ENCODE data around the gene TMEM145.

Gene TMEM145

GRCh38 chr19:42284591-42285341, 28.3 kb upstream of the TMEM145 start:
- DNase-seq (ENCODE audit: low read depth in 2 of 2) = no peak
- peak overlapping the region; percentile 63 to 76 for H3K4me3 ChIP-seq (replicated peaks in 1 of 2; ENCODE audit: low read depth in 2 of 2, low read length in 2 of 2)
- TF ChIP-seq CTCF (IDR thresholded peaks at IDR 0.05; ENCODE audit: low read depth, low read length) = no peak

DNA sequence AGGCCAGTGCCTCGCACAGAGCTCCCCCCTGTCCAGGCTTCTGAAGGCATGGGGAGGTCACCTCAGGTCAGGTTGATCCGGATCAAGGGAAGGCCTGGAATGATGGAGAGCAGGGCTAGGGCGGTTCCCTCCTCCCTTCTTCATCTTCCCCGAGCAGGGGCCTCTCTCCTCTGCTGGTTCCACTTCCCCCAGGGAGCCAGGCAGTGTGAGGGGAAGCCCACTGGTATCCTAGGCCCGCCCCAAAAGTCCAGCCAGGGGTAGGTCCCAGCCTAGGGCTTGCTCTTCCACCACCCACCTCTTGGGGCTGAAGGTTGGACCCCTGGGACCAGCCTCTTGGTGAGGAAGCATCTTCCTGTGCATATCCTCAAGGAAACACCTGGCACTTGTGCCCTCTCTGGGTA, 27.6 kb upstream of the TMEM145 start:
- H3K4me3 ChIP-seq (replicated peaks in 1 of 2; ENCODE audit: low read depth in 2 of 2, low read length in 2 of 2) = peak overlapping the region in 1 of 2 donors; percentile 76
- no peak for DNase-seq (ENCODE audit: low read depth in 2 of 2)
- no peak for TF ChIP-seq CTCF (IDR thresholded peaks at IDR 0.05; ENCODE audit: low read depth, low read length)

- TF ChIP-seq CTCF (IDR thresholded peaks at IDR 0.05; ENCODE audit: low read depth, low read length) = no peak
- DNase-seq (ENCODE audit: low read depth in 2 of 2) = no peak
- H3K4me3 ChIP-seq (replicated peaks in 1 of 2; ENCODE audit: low read depth in 2 of 2, low read length in 2 of 2) = peak overlapping the region in 1 of 2 donors; percentile 76
These were observed 27.1 kb upstream of the TMEM145 start for GRCh38 chr19:42285988-42286348.

DNA sequence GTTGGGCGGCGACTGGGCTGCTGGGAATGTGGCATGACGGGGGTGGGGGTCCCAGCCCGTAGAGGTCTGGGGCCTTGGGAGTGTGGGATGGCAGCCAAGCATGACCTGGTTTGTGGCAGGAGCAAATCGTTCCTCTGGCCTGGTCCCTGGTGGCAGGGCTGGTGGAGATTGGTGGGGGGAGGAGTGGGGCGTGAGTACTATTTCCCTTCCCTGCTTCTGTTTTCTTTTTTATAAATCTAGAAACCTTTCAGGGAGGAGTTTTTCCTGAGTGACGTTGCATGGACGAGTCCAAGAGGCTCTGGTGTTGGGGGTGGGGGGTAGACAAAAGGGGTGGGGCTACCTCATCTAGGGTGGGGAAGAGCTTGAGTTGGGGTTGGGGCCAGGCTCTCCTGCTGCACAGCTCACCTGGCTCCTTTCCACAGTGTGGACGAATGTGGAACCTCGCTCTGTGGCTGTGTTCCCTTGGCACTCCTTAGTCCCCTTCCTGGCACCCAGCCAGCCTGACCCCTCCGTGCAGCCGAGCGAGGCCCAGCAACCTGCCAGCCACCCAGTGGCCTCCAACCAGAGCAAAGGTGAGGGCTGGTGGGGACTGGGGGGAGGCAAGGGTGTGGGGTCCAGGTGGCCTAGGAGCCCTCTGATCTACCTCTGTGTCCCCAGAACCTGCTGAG, 26.6 kb upstream of the TMEM145 start:
- TF ChIP-seq CTCF (IDR thresholded peaks at IDR 0.05; ENCODE audit: low read depth, low read length) = no peak
- H3K4me3 ChIP-seq (replicated peaks in 1 of 2; ENCODE audit: low read depth in 2 of 2, low read length in 2 of 2) = peak overlapping the region in 1 of 2 donors; percentile 76
- DNase-seq (ENCODE audit: low read depth in 2 of 2) = peak; percentile 42 to 66

DNA sequence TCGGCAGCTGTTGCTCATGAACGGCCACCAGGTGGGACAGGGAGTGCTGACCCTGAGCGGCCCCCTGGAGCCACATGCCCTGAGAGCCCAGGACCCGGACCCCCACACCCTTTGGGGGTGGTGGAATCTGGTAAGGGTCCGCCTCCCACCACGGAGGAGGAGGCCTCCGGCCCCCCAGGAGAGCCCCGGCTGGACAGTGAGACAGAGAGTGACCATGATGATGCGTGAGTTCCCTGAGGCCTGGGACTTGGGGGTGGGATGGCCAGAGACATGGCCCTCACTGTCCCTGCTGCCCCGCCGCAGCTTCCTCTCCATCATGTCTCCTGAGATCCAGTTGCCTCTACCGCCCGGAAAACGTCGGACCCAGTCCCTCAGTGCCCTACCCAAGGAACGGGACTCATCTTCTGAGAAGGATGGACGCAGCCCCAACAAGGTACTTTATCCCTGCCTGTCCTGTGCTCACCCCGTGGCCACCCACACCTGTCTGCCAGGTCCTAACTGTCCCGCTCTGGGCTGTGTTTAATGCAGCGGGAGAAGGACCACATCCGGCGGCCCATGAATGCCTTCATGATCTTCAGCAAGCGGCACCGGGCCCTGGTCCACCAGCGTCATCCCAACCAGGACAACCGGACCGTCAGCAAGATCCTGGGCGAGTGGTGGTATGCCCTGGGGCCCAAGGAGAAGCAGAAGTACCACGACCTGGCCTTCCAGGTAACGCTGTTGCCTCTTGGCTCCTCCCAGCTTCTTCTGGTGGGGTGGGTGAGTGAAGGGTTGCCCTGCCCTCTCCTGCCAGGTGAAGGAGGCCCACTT, 25.9 kb upstream of the TMEM145 start:
- no peak for TF ChIP-seq CTCF (IDR thresholded peaks at IDR 0.05; ENCODE audit: low read depth, low read length)
- H3K4me3 ChIP-seq (replicated peaks in 1 of 2; ENCODE audit: low read depth in 2 of 2, low read length in 2 of 2) = no peak overlapping the region
- DNase-seq (ENCODE audit: low read depth in 2 of 2) = no peak

- no peak overlapping the region for H3K4me3 ChIP-seq (replicated peaks in 1 of 2; ENCODE audit: low read depth in 2 of 2, low read length in 2 of 2)
- no peak for DNase-seq (ENCODE audit: low read depth in 2 of 2)
These were observed 25.3 kb upstream of the TMEM145 start for GRCh38 chr19:42287827-42288107.

More at GRCh38 chr19:42287827-42288107, 25.3 kb upstream of the TMEM145 start:
- TF ChIP-seq CTCF (IDR thresholded peaks at IDR 0.05; ENCODE audit: low read depth, low read length) = no peak
